Measurements from ENCODE around the gene TBC1D9B. TPM values are rescaled to one million over a fixed set of nuclear protein-coding genes. Genes with fewer than 3 reads are reported as not detected.
A peak's percentile ranks its signal among the peaks of the same experiment; 100 is the strongest.

TBC1D9B gene
- total and polyA plus RNA-seq, 2 of the 13 experiments (the other 11 are each of a cell fraction or from before 2014, with no cell fraction given) = 35.0 to 50.0 TPM

- TF ChIP-seq FOXO4 (CRISPR knock-in tag; conservative IDR thresholded peaks at IDR 0.05) (0 out of 2 replicates have a peak, but pooled peaks have one; percentile 40), KMT2B (CRISPR knock-in tag; IDR thresholded peaks at IDR 0.05) (no peak), FOXM1 (CRISPR knock-in tag; IDR thresholded peaks at IDR 0.05) (no peak), MED8 (CRISPR knock-in tag; IDR thresholded peaks at IDR 0.05; ENCODE audit: insufficient replicate concordance) (no peak), ZNF44 (CRISPR knock-in tag; IDR thresholded peaks at IDR 0.05) (no peak), BRCA1 (CRISPR knock-in tag; IDR thresholded peaks at IDR 0.05) (no peak), ZNF512B (CRISPR knock-in tag; IDR thresholded peaks at IDR 0.05; ENCODE audit: borderline replicate concordance) (no peak), FOSL2 (CRISPR knock-in tag; IDR thresholded peaks at IDR 0.05) (0 out of 2 replicates have a peak, but pooled peaks have one; percentile 26), ATAD3A (CRISPR knock-in tag; IDR thresholded peaks at IDR 0.05) (no peak), POLR2G (IDR thresholded peaks at IDR 0.05; ENCODE audit: low read depth, low read length) (peak; percentile 14; the same call in 1 of the 2 replicates), CENPT (CRISPR knock-in tag; IDR thresholded peaks at IDR 0.05; ENCODE audit: low read depth) (no peak), MYPOP (CRISPR knock-in tag; IDR thresholded peaks at IDR 0.05) (no peak; the same call in 1 of the 2 replicates), FOXC1 (CRISPR knock-in tag; IDR thresholded peaks at IDR 0.05; ENCODE audit: borderline replicate concordance) (peak; percentile 39; the same call in 1 of the 2 replicates), KDM5A (IDR thresholded peaks at IDR 0.05; ENCODE audit: borderline replicate concordance, low read length) (no peak), MTA1 (CRISPR knock-in tag; IDR thresholded peaks at IDR 0.05; ENCODE audit: borderline replicate concordance) (no peak), NR2C2 (CRISPR knock-in tag; IDR thresholded peaks at IDR 0.05; ENCODE audit: borderline replicate concordance) (peak; percentile 21; the same call in 1 of the 2 replicates), XBP1 (CRISPR knock-in tag; IDR thresholded peaks at IDR 0.05) (no peak), ZNF264 (CRISPR knock-in tag; IDR thresholded peaks at IDR 0.05) (no peak), ZSCAN25 (CRISPR knock-in tag; IDR thresholded peaks at IDR 0.05) (no peak), MXD1 (CRISPR knock-in tag; IDR thresholded peaks at IDR 0.05) (no peak), AGO1 (IDR thresholded peaks at IDR 0.05; ENCODE audit: low read depth, low read length, poor library complexity, severe bottlenecking) (no peak), HINFP (CRISPR knock-in tag; IDR thresholded peaks at IDR 0.05; ENCODE audit: low read depth) (no peak), GATA4 (IDR thresholded peaks at IDR 0.05; ENCODE audit: borderline replicate concordance, low read depth) (no peak), RFX3 (CRISPR knock-in tag; IDR thresholded peaks at IDR 0.05) (no peak)
Observed at GRCh38 chr5:179824745-179825112, 83.0 kb downstream of the TBC1D9B start (continued).

All from HepG2 (cell line).